ENCODE results near the gene SNTG2.

Gene SNTG2

DNA sequence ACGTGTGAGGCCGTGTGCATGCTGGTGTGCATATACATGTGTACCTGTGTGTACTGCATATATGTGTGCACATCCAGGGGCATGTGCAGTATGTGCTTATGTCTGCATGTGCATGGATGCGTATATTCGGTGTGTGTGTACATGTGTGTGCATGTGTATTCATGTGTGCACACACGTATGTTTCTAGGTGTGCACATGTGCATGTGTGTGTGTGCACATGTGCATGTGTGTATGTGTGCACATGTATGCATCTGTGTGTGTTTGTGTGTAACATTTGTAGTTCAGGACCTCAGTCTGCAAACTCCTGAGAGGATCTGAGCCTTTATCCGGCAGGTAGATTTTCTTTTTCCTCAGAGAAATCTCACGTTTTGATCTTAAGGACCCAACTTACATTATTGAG is 201.7 kb downstream of the SNTG2 start:
- no peak overlapping the region for H3K4me2 ChIP-seq (ENCODE audit: insufficient read depth, low read length, poor library complexity, severe bottlenecking)
- H3K9me3 ChIP-seq (replicated peaks in 1 of 2; ENCODE audit: control insufficient read depth in 2 of 2, insufficient read depth in 1 of 2, low read depth in 1 of 2, low read length in 2 of 2) = peaks cover 0 to 4% of the 10 kb centered on the region in 2 donors
- H3K23ac ChIP-seq (ENCODE audit: low read depth, low read length, poor library complexity) = no peak overlapping the region
- no peak overlapping the region for H2AK5ac ChIP-seq (ENCODE audit: low read depth, low read length)
- H3K27ac ChIP-seq (replicated peaks; ENCODE audit: low read length) = no peak overlapping the region
- no peak overlapping the region for H2BK12ac ChIP-seq (ENCODE audit: low read length)
- no peaks in the 10 kb centered on the region for H3K36me3 ChIP-seq (replicated peaks in 1 of 2; ENCODE audit: control insufficient read depth in 2 of 2, insufficient read depth in 2 of 2, low read length in 2 of 2)
- no peak overlapping the region for H4K8ac ChIP-seq (ENCODE audit: low read depth, low read length)
- H4K91ac ChIP-seq (ENCODE audit: low read depth, low read length, poor library complexity) = no peak overlapping the region
- H3K79me1 ChIP-seq (ENCODE audit: low read depth, low read length) = no peaks in the 10 kb centered on the region
- no peak for DNase-seq (ENCODE audit: low spot score)
- H3K4me3 ChIP-seq (ENCODE audit: low read length in 2 of 2) = peak overlapping the region in 1 of 2 donors; percentile 0
- peaks cover 0 to 7% of the 10 kb centered on the region in 2 donors for H3K4me1 ChIP-seq (ENCODE audit: control insufficient read depth in 2 of 2, insufficient read depth in 1 of 2, low read depth in 1 of 2, low read length in 2 of 2)
- H2BK15ac ChIP-seq (ENCODE audit: low read length) = no peak overlapping the region
- WGBS, 2 donors (ENCODE audit: extremely low coverage in 2 of 2, insufficient read length in 2 of 2, insufficient replicate concordance in 1 of 2) = no CpG with 5 or more reads among the region's 7 CpGs
- H3K4ac ChIP-seq (ENCODE audit: low read length) = no peak overlapping the region
- H2AFZ ChIP-seq (ENCODE audit: low read length) = no peak overlapping the region
- no peak overlapping the region for H3K9ac ChIP-seq (ENCODE audit: low read depth, low read length, poor library complexity)
- H3K18ac ChIP-seq (ENCODE audit: low read length) = no peak overlapping the region
- H3K14ac ChIP-seq (ENCODE audit: low read length) = peak overlapping the region; percentile 25
- H2BK120ac ChIP-seq (ENCODE audit: low read depth, low read length) = no peak overlapping the region
- no peak overlapping the region for H2BK5ac ChIP-seq (ENCODE audit: low read length)
- H3K27me3 ChIP-seq (ENCODE audit: control insufficient read depth in 3 of 3, insufficient read depth in 3 of 3, low read depth in 1 of 3, low read length in 3 of 3) = no peaks in the 10 kb centered on the region

DNA sequence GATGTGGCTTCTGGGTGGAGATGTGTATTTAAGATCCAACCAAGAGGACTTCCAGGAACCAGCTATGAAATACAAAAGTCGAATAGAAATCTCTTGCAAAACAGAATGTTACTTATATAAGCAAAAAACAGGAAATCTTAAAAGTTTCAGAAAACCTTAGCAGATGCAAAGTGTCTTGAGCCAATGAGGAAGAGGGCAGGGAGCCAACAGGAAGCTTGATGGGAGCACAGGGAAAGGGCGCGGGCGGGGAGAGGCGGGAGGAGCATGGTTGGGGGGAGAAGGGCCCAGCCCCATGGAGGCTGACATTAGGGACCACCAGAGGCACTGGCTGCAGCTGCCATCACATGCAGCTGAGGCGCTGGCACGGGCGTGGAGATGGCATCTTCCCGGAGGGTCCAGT is 203.3 kb downstream of the SNTG2 start:
- Histone ChIP-seq H3K4me1 (ENCODE audit: control insufficient read depth in 2 of 2, insufficient read depth in 1 of 2, low read depth in 1 of 2, low read length in 2 of 2) (peaks cover 0 to 7% of the 10 kb centered on the region in 2 donors), H3K14ac (ENCODE audit: low read length) (no peak overlapping the region), H4K8ac (ENCODE audit: low read depth, low read length) (no peak overlapping the region), H3K79me1 (ENCODE audit: low read depth, low read length) (no peaks in the 10 kb centered on the region), H3K23ac (ENCODE audit: low read depth, low read length, poor library complexity) (no peak overlapping the region), H2BK5ac (ENCODE audit: low read length) (no peak overlapping the region), H3K4me2 (ENCODE audit: insufficient read depth, low read length, poor library complexity, severe bottlenecking) (no peak overlapping the region), H2BK15ac (ENCODE audit: low read length) (no peak overlapping the region), H3K36me3 (replicated peaks in 1 of 2; ENCODE audit: control insufficient read depth in 2 of 2, insufficient read depth in 2 of 2, low read length in 2 of 2) (no peaks in the 10 kb centered on the region), H2BK120ac (ENCODE audit: low read depth, low read length) (no peak overlapping the region), H4K91ac (ENCODE audit: low read depth, low read length, poor library complexity) (no peak overlapping the region), H3K27me3 (ENCODE audit: control insufficient read depth in 3 of 3, insufficient read depth in 3 of 3, low read depth in 1 of 3, low read length in 3 of 3) (no peaks in the 10 kb centered on the region), H2AFZ (ENCODE audit: low read length) (no peak overlapping the region), H3K4me3 (ENCODE audit: low read length in 2 of 2) (no peak overlapping the region), H3K4ac (ENCODE audit: low read length) (no peak overlapping the region), H2AK5ac (ENCODE audit: low read depth, low read length) (no peak overlapping the region), H3K18ac (ENCODE audit: low read length) (no peak overlapping the region), H3K27ac (replicated peaks; ENCODE audit: low read length) (no peak overlapping the region), H2BK12ac (ENCODE audit: low read length) (no peak overlapping the region), H3K9me3 (replicated peaks in 1 of 2; ENCODE audit: control insufficient read depth in 2 of 2, insufficient read depth in 1 of 2, low read depth in 1 of 2, low read length in 2 of 2) (peaks cover 0 to 4% of the 10 kb centered on the region in 2 donors), H3K9ac (ENCODE audit: low read depth, low read length, poor library complexity) (no peak overlapping the region)
- DNase-seq (ENCODE audit: low spot score) = no peak
- WGBS, 2 donors (ENCODE audit: extremely low coverage in 2 of 2, insufficient read length in 2 of 2, insufficient replicate concordance in 1 of 2) = no CpG with 5 or more reads among the region's 9 CpGs

DNA sequence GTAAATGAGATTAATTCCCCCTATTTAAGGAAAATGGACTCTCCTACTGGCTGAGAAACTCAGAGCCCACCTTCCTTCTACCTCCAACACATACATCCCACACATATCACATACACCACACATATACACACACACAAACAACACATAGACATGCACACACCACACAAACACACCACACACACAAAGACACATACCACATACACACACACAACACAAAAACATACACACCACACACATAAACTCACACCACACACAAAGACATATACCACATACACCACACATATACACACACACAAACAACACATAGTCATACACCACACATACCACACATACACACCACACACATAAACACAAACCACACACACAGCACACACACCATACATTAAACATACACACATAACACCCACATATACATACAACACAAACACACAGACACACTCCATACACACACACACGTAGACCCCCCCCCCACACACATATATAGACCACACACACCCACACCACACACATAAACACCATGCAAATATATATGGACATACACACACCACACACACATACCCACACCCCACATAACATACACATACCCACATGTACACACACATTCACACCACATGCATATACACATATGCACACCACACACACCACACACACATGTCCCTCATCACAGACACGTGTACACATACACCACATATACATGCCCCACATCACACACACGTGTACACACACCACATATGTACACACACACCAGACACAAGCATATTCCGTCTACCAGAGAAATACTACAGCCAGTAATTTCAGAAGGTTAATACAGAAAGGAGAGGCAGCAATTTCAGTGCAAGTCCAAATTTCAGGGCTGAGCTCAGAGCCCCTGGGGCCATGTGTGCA is 204.3 kb downstream of the SNTG2 start:
- peak overlapping the region; percentile 82 for H3K18ac ChIP-seq (ENCODE audit: low read length)
- H2BK12ac ChIP-seq (ENCODE audit: low read length) = no peak overlapping the region
- H2BK5ac ChIP-seq (ENCODE audit: low read length) = no peak overlapping the region
- WGBS, 2 donors (ENCODE audit: extremely low coverage in 2 of 2, insufficient read length in 2 of 2, insufficient replicate concordance in 1 of 2) = no CpG with 5 or more reads among the region's 4 CpGs
- no peaks in the 10 kb centered on the region for H3K36me3 ChIP-seq (replicated peaks in 1 of 2; ENCODE audit: control insufficient read depth in 2 of 2, insufficient read depth in 2 of 2, low read length in 2 of 2)
- H3K27me3 ChIP-seq (ENCODE audit: control insufficient read depth in 3 of 3, insufficient read depth in 3 of 3, low read depth in 1 of 3, low read length in 3 of 3) = no peaks in the 10 kb centered on the region
- peak overlapping the region; percentile 59 for H4K91ac ChIP-seq (ENCODE audit: low read depth, low read length, poor library complexity)
- H3K4ac ChIP-seq (ENCODE audit: low read length) = no peak overlapping the region
- no peak overlapping the region for H2AFZ ChIP-seq (ENCODE audit: low read length)
- H3K27ac ChIP-seq (replicated peaks; ENCODE audit: low read length) = no peak overlapping the region
- H3K9me3 ChIP-seq (replicated peaks in 1 of 2; ENCODE audit: control insufficient read depth in 2 of 2, insufficient read depth in 1 of 2, low read depth in 1 of 2, low read length in 2 of 2) = peaks cover 0 to 4% of the 10 kb centered on the region in 2 donors
- no peak overlapping the region for H3K23ac ChIP-seq (ENCODE audit: low read depth, low read length, poor library complexity)
- H2AK5ac ChIP-seq (ENCODE audit: low read depth, low read length) = no peak overlapping the region
- no peak for DNase-seq (ENCODE audit: low spot score)
- no peak overlapping the region for H4K8ac ChIP-seq (ENCODE audit: low read depth, low read length)
- H3K14ac ChIP-seq (ENCODE audit: low read length) = no peak overlapping the region
- no peak overlapping the region for H3K4me3 ChIP-seq (ENCODE audit: low read length in 2 of 2)
- H3K4me1 ChIP-seq (ENCODE audit: control insufficient read depth in 2 of 2, insufficient read depth in 1 of 2, low read depth in 1 of 2, low read length in 2 of 2) = peaks cover 0 to 7% of the 10 kb centered on the region in 2 donors
- H2BK120ac ChIP-seq (ENCODE audit: low read depth, low read length) = no peak overlapping the region
- no peak overlapping the region for H2BK15ac ChIP-seq (ENCODE audit: low read length)
- H3K4me2 ChIP-seq (ENCODE audit: insufficient read depth, low read length, poor library complexity, severe bottlenecking) = no peak overlapping the region
- H3K9ac ChIP-seq (ENCODE audit: low read depth, low read length, poor library complexity) = no peak overlapping the region
- no peaks in the 10 kb centered on the region for H3K79me1 ChIP-seq (ENCODE audit: low read depth, low read length)

- Histone ChIP-seq H2AFZ (ENCODE audit: low read length) (no peak overlapping the region), H2BK15ac (ENCODE audit: low read length) (peak overlapping the region; percentile 39), H3K36me3 (replicated peaks in 1 of 2; ENCODE audit: control insufficient read depth in 2 of 2, insufficient read depth in 2 of 2, low read length in 2 of 2) (no peaks in the 10 kb centered on the region), H3K9ac (ENCODE audit: low read depth, low read length, poor library complexity) (no peak overlapping the region), H2BK120ac (ENCODE audit: low read depth, low read length) (no peak overlapping the region), H3K4me3 (ENCODE audit: low read length in 2 of 2) (no peak overlapping the region), H4K91ac (ENCODE audit: low read depth, low read length, poor library complexity) (peak overlapping the region; percentile 16), H3K18ac (ENCODE audit: low read length) (peak overlapping the region; percentile 82), H3K4ac (ENCODE audit: low read length) (no peak overlapping the region), H3K23ac (ENCODE audit: low read depth, low read length, poor library complexity) (no peak overlapping the region), H3K4me1 (ENCODE audit: control insufficient read depth in 2 of 2, insufficient read depth in 1 of 2, low read depth in 1 of 2, low read length in 2 of 2) (peaks cover 0 to 7% of the 10 kb centered on the region in 2 donors), H3K27ac (replicated peaks; ENCODE audit: low read length) (no peak overlapping the region), H3K9me3 (replicated peaks in 1 of 2; ENCODE audit: control insufficient read depth in 2 of 2, insufficient read depth in 1 of 2, low read depth in 1 of 2, low read length in 2 of 2) (peaks cover 0 to 4% of the 10 kb centered on the region in 2 donors), H3K4me2 (ENCODE audit: insufficient read depth, low read length, poor library complexity, severe bottlenecking) (no peak overlapping the region), H2AK5ac (ENCODE audit: low read depth, low read length) (no peak overlapping the region), H3K79me1 (ENCODE audit: low read depth, low read length) (no peaks in the 10 kb centered on the region), H4K8ac (ENCODE audit: low read depth, low read length) (no peak overlapping the region), H3K14ac (ENCODE audit: low read length) (no peak overlapping the region), H3K27me3 (ENCODE audit: control insufficient read depth in 3 of 3, insufficient read depth in 3 of 3, low read depth in 1 of 3, low read length in 3 of 3) (no peaks in the 10 kb centered on the region), H2BK12ac (ENCODE audit: low read length) (no peak overlapping the region), H2BK5ac (ENCODE audit: low read length) (no peak overlapping the region)
- no peak for DNase-seq (ENCODE audit: low spot score)
- WGBS, 2 donors (ENCODE audit: extremely low coverage in 2 of 2, insufficient read length in 2 of 2, insufficient replicate concordance in 1 of 2) = no CpG with 5 or more reads among the region's 7 CpGs
Observed at GRCh38 chr2:1156059-1156458, 205.4 kb downstream of the SNTG2 start.
